ENCODE measurements around the gene NTN1.

Gene NTN1

DNA sequence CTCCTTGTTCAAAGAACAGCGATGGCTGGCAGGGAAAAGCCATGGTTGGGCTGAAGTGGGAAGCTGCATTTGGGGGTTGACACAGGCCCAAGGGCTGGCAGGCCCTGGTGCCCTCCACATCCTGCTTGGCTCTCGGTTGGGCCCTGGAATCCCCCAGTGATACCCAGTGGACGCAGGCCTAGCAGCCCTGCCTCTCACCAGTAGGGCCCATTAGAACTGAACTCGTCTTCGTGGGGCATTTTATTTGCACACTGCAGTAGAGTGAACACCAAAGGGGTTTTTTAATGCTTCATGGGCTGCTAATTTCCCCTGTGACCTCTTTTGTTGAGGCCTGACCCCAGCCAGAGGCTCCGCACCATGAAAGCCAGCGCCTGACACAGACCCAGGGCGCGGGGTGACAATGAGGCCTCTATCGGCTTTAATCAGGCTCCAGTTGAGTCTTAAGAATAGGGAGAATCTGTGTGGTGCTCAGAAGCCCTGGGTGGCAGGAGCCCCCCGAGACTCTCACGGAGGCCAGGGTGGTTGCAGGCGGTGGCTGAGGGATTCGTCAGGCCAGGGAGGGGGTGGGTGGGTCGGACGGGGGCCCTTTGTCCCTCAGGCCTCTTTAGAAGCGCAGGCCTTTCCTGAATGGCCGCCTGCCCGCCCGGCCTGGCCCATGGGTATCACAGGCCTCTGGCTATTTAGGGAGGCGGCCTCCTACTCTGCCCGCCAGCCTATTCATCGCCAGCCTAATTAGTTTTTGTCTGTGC lies 199.3 kb downstream of the NTN1 start:
- DNase-seq = no peak

DNA sequence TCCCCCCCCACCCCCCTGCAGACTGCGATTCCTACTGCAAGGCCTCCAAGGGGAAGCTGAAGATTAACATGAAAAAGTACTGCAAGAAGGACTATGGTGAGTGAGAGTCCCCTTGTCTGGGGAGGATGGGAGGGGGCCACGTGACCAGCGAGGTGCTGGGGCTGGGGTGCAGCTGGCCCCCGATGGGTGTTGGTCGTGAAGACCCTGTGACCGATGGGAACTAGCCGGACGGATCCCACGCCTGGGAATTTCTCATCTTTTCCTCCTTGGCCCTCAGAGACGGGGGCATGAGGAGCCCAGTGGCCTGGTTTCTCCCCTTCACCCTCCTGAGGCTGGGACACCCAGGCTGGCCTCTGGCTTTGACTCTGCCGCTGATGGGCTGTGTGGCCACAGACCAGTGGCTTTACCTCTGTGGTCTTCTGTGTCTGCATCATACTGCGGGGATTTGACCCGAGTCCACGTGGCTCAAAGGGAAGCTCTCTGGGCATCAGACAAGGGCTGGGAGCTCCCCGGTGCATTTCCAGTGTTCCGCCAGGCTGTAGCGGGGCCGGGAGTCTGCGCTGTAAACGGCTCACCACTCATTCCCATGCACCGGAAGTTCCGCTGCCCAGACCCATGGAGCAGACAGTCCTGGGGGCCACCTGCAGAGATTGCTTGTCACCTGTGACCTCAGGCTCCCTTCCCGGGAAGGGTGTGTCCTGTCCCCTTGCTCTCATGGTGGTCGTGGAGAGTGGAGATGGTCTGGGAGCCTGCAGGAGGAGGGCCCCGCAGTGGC lies 200.0 kb downstream of the NTN1 start:
- DNase-seq = no peak

DNA sequence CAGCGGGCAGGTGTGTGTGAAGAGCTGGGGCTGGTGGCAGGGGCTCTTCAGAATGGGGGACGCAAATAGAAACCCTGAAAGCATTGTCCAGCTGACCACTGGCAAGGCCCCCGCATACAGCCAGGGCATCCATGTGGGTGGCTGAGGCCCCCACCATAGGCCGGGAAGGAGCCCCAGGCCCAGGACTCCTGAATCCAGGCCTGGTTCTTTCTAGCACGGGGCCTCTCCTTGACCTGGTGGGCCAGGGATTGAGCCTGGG lies 200.5 kb downstream of the NTN1 start:
- DNase-seq = no peak

DNA sequence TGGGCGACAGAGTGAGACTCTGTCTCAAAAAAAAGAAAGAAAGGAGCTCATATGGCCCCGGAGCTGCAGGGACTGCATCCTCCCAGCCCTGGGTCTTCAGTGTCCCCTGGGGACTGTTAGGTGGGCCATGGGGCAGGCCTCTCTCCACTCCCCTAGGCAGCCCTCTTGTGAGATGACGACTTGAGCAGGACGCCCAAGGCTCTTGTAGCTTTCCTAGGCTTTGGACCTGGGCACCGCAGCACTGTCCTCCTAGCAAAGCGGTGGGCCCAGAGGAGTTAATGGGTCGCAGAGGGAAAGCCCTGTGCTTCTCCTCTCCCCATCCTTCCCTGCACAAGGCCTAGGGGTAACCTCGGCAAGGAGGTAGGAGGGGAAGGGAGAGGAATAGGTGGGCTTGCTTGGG lies 202.2 kb downstream of the NTN1 start:
- DNase-seq = no peak

DNA sequence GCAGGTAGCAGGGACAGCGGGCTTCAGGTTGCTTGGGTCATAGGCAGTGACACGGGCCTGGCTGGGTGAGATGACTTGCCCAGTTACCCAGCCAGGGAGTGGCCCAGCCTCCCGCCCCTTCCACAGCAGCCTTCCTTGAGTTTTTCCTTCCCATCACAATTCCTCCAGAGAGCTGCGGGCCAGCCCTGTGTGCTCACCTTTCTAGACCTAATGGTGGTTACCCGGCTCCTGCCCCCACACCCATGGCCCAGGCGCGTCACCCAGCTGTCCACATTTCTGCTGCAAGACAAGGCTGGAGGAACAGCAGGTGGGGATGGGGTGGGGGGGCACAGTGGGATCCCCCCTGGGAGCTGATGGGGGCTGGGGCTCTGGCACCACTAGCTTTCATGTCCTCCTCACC lies 203.2 kb downstream of the NTN1 start:
- DNase-seq = no peak

DNA sequence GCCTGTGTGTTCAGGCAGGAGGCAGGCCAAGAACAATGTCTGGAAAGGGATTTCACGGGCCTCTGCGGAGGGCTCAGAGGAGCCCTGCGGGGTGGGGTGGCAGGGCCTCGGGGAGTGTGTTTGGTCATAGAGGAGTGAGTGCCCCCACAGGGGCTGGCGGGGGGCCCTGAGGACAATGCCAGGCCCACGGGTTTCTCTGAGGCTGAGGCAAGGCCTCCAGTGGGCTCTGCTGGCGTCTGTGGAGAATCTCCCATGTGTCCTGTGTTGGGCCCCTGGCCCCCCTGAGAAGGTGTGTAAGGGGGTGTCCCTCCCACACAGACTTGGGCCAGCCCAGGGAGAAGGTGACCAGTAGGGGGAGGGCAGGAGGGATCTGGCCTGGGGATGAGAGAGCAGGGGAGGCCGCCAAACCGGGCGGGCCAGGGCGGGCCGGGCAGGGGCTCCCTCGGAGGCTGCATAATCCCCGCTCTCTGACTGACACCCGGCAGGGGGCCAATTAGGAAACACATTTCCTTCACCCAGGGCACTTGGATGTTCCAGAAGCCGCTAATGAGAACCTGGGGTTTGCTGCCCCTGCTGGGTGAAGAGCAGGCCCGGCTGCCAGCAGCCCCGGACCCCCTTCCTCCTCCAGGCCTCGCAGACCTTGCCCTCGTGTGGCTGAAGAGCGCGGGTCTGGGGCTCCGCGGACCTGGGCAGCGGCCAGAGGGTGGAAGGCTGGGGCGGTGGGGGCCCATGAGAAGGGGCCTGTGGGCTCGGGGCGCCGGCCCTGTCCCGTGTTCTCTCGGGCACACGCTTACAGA lies 204.2 kb downstream of the NTN1 start:
- DNase-seq = no peak

DNA sequence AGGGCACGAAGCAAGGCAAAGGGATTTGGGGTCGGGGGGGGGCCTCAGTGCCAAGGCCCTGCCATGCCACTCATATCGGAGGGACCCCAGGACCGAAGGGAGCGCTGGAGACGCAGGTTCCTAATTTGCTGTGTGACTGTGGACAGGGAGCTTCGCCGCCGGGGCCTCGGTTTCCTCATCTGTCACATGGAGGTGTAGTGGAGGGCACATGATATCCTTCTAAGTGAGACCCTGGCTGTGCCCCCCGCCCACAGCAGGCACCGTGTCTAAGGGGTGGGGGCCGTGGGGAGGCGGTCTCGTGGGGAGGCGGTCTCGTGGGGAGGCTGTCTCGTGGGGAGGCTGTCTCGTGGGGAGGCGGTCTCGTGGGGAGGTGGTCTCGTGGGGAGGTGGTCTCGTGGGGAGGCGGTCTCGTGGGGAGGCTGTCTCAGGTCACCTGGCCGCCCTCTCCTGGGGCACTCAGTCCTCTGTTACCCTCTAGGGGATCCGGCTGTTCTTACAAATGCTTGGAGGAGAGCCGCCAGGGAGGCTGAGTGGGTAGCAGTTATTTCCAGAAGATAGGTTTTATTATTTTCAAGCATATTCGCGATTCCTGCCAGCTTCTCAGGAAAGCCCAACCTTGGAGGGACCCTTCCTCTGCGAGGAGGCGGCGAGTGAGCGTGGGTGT lies 205.0 kb downstream of the NTN1 start:
- no peak for DNase-seq

DNA sequence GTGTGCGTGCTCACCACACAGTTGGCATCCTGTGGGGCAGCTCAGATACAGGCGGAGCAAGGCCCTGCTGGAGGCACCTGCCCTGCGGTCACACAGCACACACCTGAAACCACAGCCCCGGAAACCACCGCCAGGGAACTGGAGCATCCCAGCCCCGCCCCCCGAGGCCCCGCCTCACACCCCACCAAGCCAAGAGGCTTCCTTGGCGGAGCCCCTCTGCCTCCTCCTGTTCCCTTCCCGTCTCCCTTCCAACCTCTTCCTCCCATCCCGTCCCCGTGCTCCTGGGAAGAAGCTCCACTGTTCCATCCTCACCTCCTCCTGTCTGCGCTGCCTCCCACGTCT lies 205.5 kb downstream of the NTN1 start:
- DNase-seq = peak in 1 of 2 experiments; percentile 23

DNA sequence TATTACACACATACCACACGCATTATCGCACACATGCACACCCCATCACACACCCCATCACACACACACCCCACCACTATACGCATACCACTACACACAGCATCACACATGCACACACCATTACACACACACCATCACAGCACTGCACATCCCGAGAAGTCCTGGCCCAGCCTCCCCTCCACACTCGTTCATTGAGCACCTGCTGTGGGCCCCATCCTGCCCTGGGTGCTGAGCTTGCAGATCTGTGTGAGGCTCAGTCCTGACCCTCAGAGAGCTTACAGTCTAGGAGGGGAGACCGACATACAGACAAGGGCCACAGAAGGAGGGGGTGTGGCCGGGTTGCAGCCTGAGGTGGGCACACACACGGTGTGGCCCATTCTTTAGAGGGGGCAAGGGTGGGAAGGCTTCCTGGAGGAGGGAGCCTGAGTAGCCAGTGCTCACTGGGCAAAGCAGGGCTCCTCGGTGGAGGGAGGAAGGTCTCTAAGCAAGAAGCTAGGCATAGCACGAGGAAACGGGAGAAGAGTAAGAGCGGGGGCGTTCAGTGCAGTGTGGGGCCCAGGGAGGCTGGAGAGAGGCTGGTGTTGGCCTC lies 206.6 kb downstream of the NTN1 start:
- DNase-seq = no peak

DNA sequence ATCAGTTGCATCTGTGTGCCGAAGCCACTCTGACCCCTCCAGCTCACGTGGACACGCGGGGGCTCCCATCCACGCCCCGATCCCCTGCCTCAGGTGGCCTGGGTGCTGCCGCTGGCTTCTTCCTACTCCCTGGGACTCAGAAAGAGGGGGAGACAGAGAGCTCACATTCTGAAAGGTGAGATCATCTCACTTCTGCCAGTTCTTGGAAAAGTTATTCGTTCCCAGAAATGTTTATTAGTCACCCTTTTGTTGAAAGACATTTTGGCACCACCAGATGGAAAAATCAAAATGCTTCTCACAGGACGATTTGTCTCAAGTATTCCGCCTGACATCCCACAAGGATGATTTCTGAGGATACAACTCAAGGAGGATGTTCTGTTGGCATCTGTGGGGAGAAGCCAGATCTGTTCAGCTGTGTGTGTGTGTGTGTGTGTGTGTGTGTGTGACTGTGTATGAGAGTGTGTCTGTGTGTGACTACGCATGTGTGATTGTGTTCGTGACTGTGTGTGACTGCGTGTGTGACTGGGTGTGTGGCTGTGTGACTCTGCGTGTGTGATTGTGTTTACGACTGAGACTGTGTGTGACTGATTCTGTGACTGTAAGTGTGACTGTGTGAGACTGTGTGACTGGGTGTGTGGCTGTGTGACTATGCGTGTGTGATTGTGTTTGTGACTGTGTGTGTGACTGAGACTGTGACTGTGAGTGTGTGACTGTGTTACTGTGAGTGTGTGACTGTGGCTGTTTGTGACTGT lies 207.3 kb downstream of the NTN1 start:
- no peak for DNase-seq

DNA sequence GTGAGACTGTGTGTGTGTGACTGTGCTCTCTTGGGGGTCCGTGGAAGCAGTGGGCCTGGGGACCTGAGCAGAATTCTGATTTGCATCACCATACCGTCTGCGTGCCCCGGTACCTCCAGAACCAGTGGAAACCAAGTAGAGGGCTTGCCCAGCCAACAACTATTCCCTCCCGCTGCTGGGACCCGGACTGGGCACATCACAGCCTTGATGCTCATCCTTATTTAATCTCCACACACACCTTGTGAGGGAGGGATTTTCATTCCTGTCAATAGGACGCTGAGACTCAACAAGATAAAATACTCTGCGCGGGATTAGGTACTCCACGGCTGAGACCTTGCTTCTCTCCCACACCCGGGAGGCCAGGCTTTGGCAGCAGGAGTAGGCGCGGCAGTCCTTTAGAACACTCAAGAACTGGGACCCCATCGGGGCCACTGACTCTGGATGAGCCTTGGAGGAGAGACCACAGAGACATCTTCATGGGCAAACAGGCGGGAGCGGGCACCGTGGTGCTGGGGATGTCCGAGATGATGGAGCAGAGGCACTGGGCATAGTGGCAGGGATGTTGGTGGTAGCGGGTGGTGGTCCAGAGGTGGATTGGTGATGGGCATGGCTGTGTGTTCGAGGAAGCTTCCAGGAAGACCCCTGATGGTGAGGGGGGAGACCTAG lies 208.0 kb downstream of the NTN1 start:
- no peak for DNase-seq

DNA sequence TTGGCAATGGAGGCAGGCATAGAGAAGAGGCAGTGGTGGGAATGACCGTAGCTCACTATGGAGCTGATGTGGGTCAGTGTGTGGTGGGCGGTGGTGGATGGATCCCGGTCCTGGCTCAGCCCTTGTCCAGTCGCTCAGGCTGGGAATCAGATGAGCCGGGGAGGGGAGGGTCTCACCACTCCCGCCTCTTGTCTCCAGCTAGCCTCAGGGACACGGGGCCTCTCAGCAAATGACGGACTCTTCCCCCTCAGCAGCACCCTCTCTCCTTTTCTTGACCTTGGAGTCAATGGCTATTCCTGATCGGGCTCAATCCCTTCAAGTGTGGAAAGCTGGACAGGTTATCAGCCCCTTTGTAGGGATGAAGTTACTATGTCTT lies 208.5 kb downstream of the NTN1 start:
- DNase-seq = no peak

DNA sequence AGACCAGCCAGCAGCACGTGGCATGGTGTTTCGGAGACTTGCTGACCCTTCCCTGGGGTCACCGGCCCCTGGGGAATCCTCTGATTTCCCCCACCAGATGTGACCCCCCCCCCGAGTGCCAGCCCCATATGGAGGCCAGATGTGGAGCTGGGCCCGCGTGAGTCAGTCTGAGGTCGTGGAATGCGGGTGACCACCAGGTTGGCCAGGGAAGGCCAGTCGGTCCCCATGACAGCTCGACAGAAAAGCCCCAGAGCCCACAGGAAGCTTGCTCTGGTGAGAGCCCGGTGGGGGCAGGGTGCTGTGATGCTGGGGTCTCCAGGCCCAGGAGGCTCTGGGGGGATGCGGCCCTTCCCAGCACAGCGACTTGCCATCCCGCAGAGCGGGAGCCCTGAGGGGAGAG lies 209.0 kb downstream of the NTN1 start:
- DNase-seq = no peak

DNA sequence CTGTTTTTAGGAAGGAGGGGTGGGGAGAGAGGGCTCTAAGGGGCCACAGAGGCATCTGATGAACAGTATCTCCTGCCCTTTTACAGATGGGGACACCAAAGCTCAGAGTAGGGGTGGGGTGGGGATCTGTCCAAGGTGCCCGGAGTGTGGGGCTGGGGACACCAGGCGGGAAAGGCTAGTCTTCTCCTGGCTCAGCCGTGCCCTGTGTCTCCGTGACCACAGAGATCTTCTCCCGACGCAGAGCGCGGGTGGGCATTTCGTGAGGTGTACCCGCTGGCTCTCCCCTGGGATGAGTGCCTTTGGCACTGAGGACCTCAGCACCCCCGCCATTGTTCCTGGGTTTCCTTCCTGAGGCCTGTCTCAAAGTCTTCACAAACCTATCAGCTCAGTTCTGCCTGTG lies 209.6 kb downstream of the NTN1 start:
- no peak for DNase-seq

DNA sequence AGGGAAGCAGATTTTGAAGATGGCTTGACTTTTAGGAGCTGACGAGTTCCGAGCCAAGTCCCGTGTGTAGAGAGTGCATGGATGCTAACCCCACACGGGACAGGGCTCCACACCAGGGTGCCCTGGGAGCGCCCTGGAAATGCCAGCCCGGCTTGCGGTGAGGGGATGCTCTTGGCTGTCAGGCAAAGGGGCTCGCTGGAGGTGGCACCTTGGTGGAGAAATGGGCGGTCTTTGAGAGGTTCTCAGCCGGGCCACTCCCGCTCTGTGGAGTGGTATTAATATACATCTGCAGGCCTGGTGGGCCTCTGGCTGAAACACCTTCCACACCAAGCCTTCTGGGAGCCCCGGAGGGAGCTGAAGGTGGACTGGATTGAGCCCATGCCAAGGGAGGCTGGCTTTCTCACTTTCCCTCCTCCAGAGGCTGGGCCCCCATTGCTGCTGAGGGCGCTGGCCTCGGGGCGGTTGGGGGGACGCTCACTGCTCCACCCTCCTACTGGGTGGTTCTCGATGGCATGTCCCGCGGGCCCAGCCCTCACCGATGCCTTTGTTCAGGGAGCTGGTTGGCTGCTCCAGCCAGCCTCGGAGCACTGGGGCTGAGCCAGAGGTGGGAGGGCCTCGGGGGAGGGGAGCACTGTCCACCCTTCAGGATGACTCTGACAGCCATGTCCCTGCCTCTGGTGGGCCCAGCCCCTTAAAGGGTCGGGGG lies 210.3 kb downstream of the NTN1 start:
- no peak for DNase-seq

DNA sequence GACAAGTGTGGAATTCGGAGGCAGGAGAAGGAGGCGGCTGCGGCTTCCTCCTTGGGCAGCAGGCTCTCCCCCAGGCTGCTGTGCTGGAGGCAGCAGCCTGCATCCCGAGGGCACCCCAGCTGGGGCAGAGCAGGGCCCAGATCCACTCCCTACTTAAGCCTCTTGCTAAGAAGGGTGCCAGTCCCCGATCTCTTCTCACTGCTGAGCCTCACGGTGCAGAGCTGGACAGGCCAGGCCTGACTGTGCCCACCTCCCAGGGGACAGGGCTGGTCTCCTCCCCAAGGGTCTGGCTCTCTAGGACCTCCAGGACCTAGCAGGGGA lies 210.8 kb downstream of the NTN1 start:
- DNase-seq = no peak

DNA sequence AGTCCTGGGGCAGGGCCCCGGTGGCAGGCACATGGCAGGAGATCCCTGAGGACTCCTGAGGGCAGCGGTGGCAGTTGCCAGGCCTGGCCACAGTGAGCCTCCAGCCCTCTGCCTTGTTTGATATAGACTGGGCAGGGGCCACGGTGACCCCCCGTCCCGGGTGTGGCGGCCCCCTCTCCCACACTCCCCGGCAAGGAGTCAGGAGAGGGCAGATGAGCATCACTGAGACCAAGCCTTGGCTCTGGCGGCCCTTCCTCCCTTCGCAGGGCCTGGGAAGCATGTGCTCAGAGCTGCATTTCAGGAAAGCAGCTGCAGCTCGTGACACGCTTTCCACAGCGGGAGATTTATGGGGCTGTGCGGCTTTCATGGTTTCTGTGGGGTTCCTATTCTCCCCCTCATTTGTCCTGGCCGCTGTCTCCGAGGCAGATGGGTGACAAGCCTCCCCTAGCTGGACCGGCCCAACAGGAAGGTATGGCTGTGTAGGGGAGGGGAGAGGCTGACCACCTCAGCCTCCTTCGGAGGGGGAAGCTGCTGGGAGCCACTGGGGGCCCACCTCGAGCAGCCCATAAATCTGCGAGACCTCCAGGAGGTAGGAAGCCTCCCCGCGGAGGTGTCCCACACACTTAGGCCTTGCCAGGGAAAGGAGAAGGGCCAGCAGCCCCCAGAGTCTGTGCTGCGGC lies 211.4 kb downstream of the NTN1 start:
- DNase-seq = no peak

DNA sequence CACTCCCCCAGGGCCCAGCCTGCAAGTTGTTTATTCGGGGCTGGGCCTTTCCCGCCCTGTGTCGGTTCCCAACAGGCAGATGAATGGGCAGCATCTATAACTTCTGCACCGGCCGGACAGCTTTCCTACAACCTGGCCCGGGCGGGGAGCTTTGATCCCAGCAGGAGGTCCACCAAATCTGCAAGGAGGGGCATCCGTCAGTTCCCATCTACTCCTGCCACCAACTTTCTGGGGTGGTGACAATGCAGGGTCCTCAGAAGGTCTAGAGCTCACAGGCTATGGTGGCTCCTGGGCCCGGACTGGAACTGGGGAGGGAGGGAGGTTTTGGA lies 211.9 kb downstream of the NTN1 start:
- DNase-seq = no peak

DNA sequence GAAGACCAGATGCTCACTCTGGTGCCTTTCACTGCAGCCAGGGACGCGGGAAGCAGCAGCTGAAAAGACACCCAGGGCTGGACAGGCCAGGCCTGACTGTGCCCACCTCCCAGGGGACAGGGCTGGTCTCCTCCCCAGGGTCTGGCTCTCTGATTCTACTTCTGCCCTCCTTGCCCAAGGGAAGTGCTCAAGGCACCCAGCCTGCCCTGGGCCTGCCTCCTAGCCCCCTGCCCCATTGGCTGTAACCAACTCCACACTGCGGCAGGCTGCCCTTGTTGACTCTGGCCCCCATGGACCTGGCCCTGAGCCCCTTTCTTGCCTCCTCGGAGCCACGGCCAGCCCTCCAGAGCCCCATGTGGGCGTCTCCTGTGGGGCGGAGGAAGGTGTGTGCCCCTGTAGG lies 212.5 kb downstream of the NTN1 start:
- DNase-seq = no peak

DNA sequence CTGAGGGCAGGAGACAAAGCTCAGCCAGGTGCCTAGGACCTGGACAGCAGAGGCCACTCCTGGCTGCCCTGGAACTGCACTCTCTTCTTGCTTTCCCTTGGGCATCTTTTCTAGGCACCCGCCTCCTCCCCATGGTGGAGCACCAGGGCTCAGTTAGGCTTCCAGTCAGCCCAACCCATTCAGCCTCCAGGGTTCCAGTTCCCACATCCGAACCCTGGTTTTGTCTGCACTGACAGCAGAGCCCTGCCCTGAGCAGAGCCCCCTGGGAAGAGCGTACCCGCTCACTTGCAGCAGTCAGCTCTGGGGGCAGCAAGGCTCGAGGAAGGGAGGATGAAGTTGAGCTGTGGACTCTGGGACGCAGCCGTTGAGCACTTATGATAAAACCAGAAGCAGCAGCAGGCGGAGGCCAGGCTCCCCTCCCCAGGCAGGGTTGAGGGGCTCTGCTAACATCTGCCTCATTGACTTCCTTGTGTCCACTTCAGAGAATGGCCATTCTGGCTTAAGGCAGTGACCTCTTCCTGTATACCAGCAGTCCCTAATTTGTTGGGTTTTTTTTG lies 213.2 kb downstream of the NTN1 start:
- DNase-seq = no peak

DNA sequence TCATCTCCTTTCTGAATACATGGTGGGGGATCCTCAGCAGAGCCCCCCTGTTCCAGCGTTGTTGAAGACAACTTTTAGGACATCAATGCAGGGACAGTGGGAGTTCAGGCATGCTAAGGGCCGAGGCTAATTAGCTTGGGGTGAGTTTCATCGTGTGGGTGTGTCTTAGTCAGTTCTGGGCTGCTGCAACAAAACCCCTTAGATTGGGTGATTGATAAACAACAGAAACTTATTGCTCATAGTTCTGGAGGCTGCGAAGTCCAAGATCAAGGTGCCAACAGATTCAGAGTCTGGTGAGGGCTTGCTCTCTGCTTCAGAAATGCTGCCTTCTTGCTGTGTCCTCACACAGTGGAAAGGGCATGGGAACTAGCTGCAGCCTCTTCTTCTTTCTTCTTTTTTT lies 214.0 kb downstream of the NTN1 start:
- peak in 1 of 2 experiments; percentile 21 for DNase-seq
